Measurements from ENCODE around the gene IFT122.
"Not testable (repeated sequence)": the region's sequence is repeated elsewhere in the genome, so short reads cannot be mapped to it uniquely, and the experiment has no call there.

IFT122 gene

GRCh38 chr3:129524081-129524480 is 84.1 kb downstream of the IFT122 start:
- no peak for DNase-seq

GRCh38 chr3:129525341-129525968 is 85.4 kb downstream of the IFT122 start:
- DNase-seq = no peak

GRCh38 chr3:129526121-129526900 is 86.3 kb downstream of the IFT122 start:
- DNase-seq = no peak

GRCh38 chr3:129527262-129527661 is 87.2 kb downstream of the IFT122 start:
- no peak for DNase-seq

- no peak for DNase-seq
These were observed 88.6 kb downstream of the IFT122 start, which contains the start of gene RHO for GRCh38 chr3:129528589-129529100. Gene RHO, plus strand, starts transcription at chr3:129528639. Its CDS starts 95 bp downstream, at chr3:129528734.

- no peak for DNase-seq
These were observed 89.6 kb downstream of the IFT122 start for GRCh38 chr3:129529436-129530210.

- no peak for DNase-seq
These were observed 90.3 kb downstream of the IFT122 start for GRCh38 chr3:129530251-129530791.

GRCh38 chr3:129530821-129531220 is 90.8 kb downstream of the IFT122 start:
- no peak for DNase-seq

- DNase-seq = no peak
These were observed 91.7 kb downstream of the IFT122 start for GRCh38 chr3:129531699-129532098.

GRCh38 chr3:129532261-129532660 is 92.2 kb downstream of the IFT122 start:
- DNase-seq = no peak

- no peak for DNase-seq
These were observed 93.4 kb downstream of the IFT122 start for GRCh38 chr3:129533406-129533805.

GRCh38 chr3:129534428-129535027 is 94.5 kb downstream of the IFT122 start:
- no peak for DNase-seq

- DNase-seq = no peak
These were observed 95.1 kb downstream of the IFT122 start for GRCh38 chr3:129535075-129535474.

- no peak for DNase-seq
These were observed 96.3 kb downstream of the IFT122 start for GRCh38 chr3:129536374-129536667.

GRCh38 chr3:129536804-129537203 is 96.8 kb downstream of the IFT122 start:
- no peak for DNase-seq

- DNase-seq = no peak
These were observed 99.2 kb downstream of the IFT122 start for GRCh38 chr3:129539206-129539605.

- no peak for DNase-seq
These were observed 100.9 kb downstream of the IFT122 start for GRCh38 chr3:129540776-129541516.

GRCh38 chr3:129542747-129543146 is 102.7 kb downstream of the IFT122 start:
- no peak for DNase-seq

- DNase-seq = no peak
These were observed 103.2 kb downstream of the IFT122 start, which contains the start of gene H1-8 for GRCh38 chr3:129543156-129543790. Gene H1-8, plus strand, starts transcription at chr3:129543175. Its CDS starts 44 bp downstream, at chr3:129543219.

GRCh38 chr3:129543999-129544398 is 104.0 kb downstream of the IFT122 start:
- DNase-seq = no peak

- DNase-seq = not testable (repeated sequence)
These were observed 105.9 kb downstream of the IFT122 start for GRCh38 chr3:129545951-129546350.

GRCh38 chr3:129547241-129547640 is 107.2 kb downstream of the IFT122 start:
- no peak for DNase-seq

Data from DMS79 (cell line).